DMS153 (cell line): Measurements from ENCODE around the gene RBM10.

Source experiments
- DNase-seq: peaks from one replicate; lab custom pipeline; 2025; lab: John Stamatoyannopoulos, UW

The RBM10 gene

GRCh38 chrX:47235691-47236103, 90.7 kb downstream of the RBM10 start:
- DNase-seq, result no peak
